ENCODE data around the gene SLC39A5. TPM values are rescaled to one million over a fixed set of nuclear protein-coding genes. Genes with fewer than 3 reads are reported as not detected.

SLC39A5 gene
- total RNA-seq, 1 donor from 2014 or later: 0.08 TPM

DNA sequence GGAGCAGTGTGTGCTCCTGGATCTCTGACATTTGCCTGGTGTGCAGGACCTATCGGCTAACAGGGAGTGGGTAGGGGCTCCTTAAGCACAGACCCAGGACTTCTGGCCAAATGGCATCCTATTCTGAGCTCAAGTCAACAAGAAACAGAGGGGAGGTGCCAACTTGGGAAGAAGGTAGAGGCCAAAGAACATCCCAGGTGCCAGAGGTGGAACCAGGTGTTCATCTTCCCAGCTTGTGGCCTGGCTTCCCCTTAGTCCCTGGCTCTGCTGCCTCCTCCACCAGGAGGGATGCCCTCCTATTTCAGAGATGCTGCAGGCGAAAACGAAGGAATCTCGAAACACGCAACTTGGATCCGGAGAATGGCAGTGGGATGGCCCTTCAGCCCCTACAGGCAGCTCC lies 6.2 kb downstream of the SLC39A5 start:
- H3K27me3 ChIP-seq (ENCODE audit: control insufficient read depth, insufficient read depth, low read length): no peaks in the 10 kb centered on the region
- TF ChIP-seq, protein P1, sequence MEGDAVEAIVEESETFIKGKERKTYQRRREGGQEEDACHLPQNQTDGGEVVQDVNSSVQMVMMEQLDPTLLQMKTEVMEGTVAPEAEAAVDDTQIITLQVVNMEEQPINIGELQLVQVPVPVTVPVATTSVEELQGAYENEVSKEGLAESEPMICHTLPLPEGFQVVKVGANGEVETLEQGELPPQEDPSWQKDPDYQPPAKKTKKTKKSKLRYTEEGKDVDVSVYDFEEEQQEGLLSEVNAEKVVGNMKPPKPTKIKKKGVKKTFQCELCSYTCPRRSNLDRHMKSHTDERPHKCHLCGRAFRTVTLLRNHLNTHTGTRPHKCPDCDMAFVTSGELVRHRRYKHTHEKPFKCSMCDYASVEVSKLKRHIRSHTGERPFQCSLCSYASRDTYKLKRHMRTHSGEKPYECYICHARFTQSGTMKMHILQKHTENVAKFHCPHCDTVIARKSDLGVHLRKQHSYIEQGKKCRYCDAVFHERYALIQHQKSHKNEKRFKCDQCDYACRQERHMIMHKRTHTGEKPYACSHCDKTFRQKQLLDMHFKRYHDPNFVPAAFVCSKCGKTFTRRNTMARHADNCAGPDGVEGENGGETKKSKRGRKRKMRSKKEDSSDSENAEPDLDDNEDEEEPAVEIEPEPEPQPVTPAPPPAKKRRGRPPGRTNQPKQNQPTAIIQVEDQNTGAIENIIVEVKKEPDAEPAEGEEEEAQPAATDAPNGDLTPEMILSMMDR (IDR thresholded peaks at IDR 0.05; ENCODE audit: insufficient read depth, low read length, poor library complexity, severe bottlenecking): no peak
- DNase-seq (ENCODE audit: low read depth): no peak

DNA sequence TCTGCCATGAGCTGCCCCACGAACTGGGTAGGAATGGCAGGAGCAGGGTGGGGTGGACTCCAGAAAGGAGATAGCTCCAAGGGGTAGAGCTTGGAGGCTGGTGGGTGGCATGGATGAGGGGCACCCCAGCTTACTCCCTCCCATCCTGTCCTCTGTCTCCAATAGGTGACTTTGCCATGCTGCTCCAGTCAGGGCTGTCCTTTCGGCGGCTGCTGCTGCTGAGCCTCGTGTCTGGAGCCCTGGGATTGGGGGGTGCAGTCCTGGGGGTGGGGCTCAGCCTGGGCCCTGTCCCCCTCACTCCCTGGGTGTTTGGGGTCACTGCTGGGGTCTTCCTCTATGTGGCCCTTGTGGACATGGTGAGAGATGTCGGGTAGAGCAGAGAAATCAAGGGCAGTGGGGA lies 7.1 kb downstream of the SLC39A5 start:
- TF ChIP-seq, protein P1 (IDR thresholded peaks at IDR 0.05; ENCODE audit: insufficient read depth, low read length, poor library complexity, severe bottlenecking): no peak
- H3K27me3 ChIP-seq (ENCODE audit: control insufficient read depth, insufficient read depth, low read length): no peaks in the 10 kb centered on the region
- no peak for DNase-seq (ENCODE audit: low read depth)
- peaks cover 3% of the 10 kb centered on the region for H3K36me3 ChIP-seq (ENCODE audit: control insufficient read depth, insufficient read depth, low read length)
- no peak overlapping the region for H3K4me3 ChIP-seq (ENCODE audit: low read depth, low read length)

More for the DNA sequence above, 6.2 kb downstream of the SLC39A5 start:
- Histone ChIP-seq H3K4me3 (ENCODE audit: low read depth, low read length) (no peak overlapping the region), H3K36me3 (ENCODE audit: control insufficient read depth, insufficient read depth, low read length) (no peaks in the 10 kb centered on the region)

DNA sequence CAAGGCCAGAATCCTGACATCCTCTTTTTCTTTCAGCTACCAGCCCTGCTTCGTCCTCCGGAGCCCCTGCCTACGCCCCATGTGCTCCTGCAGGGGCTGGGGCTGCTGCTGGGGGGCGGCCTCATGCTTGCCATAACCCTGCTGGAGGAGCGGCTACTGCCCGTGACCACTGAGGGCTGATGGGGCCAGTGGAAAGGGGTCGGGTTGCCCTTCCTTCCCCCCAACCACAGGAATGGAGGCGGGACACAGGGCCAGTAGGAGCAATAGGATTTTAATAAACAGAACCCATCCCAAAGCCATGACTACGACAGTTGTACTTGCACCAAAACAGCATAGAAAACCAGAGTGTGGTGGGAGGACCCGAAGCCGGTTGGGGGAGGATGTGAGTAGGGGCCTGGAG lies 7.7 kb downstream of the SLC39A5 start:
- H3K27me3 ChIP-seq (ENCODE audit: control insufficient read depth, insufficient read depth, low read length): no peaks in the 10 kb centered on the region
- DNase-seq (ENCODE audit: low read depth): no peak
- H3K36me3 ChIP-seq (ENCODE audit: control insufficient read depth, insufficient read depth, low read length): peaks cover 3% of the 10 kb centered on the region
- H3K4me3 ChIP-seq (ENCODE audit: low read depth, low read length): no peak overlapping the region
- TF ChIP-seq, protein P1 (IDR thresholded peaks at IDR 0.05; ENCODE audit: insufficient read depth, low read length, poor library complexity, severe bottlenecking): no peak

DNA sequence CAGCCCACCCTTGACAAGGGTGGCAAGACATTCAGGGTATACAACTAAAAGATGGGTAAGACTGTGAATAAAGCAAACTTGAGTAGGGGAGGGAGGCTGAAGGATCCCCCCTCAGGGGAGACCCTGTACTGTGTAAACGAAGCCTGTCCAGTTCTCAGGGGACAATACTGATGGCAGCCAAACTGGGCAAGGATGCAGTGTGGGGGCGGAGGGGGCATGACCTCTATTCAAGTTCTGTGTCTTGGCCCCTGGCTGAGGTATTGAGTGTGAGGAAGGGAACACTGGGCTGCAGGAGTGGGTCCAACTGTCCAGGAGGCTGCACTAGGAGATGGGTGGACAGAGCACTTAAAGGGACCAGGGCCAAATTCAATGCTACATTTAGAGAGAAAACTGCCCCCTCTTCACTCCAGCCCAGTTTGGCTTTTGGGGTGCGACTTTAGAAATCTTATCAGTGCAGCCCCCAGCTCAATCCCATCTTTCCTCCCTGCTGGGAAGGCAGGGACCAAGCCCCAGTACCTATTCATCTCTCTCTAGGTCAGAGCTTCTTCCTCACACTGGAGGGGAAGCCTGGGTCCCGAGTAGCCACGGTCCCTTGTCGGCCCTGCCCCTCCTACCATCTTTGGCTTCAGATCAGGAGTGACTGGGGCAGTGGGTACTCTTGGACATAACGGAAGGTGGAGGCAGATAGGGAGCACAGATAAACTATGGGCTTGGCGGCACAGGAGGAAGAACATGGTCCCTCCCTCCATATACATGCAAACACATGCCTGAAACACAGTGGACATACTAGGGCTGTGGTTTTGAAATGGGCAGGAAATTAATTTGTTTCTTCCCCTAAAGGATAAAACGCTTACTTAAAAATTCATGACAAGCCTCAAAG lies 11.8 kb downstream of the SLC39A5 start:
- TF ChIP-seq, protein P1 (IDR thresholded peaks at IDR 0.05; ENCODE audit: insufficient read depth, low read length, poor library complexity, severe bottlenecking): no peak
- H3K27me3 ChIP-seq (ENCODE audit: control insufficient read depth, insufficient read depth, low read length): no peaks in the 10 kb centered on the region
- no peak for DNase-seq (ENCODE audit: low read depth)
- no peak overlapping the region for H3K4me3 ChIP-seq (ENCODE audit: low read depth, low read length)
- H3K36me3 ChIP-seq (ENCODE audit: control insufficient read depth, insufficient read depth, low read length): peaks cover 8% of the 10 kb centered on the region

DNA sequence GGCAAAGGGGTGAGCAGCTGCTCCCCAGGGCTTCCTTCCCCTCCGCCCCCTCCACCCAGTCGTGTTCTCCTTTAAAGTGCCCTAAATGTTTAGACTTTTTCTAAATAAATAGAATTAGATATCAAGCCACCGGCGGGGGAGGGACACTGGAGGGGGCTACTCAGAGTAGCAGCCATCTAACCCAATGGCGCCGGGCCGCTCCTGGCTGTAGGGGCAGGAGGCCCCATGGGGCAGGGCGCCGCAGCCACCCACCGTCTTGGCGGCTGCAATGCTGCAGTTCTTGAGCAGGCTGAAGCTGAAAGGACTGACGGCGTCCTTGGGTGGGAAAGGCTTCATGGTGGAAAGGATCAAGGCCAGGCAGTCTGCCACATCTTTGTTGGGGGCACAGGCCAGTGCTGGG lies 13.1 kb downstream of the SLC39A5 start:
- DNase-seq (ENCODE audit: low read depth): no peak
- Histone ChIP-seq H3K36me3 (ENCODE audit: control insufficient read depth, insufficient read depth, low read length) (peaks cover 8% of the 10 kb centered on the region), H3K27me3 (ENCODE audit: control insufficient read depth, insufficient read depth, low read length) (no peaks in the 10 kb centered on the region), H3K4me3 (ENCODE audit: low read depth, low read length) (no peak overlapping the region)
- TF ChIP-seq, protein P1 (IDR thresholded peaks at IDR 0.05; ENCODE audit: insufficient read depth, low read length, poor library complexity, severe bottlenecking): no peak
